GM23338 (cell line): ENCODE data around the gene MBD5. TPM values are rescaled to one million over a fixed set of nuclear protein-coding genes. Genes with fewer than 3 reads are reported as not detected.

Source experiments
- ATAC-seq: fragments of 200-7000 bp; cut with Tn5 transposase; 3 replicates; pipeline ENCODE4 v1.9.1; 2020
- DNase-seq: peaks from one replicate; pipeline ENCODE4 v3.0.0-alpha.2; 2015; ENCODE audit warnings: low spot score
- H2AFZ ChIP-seq: fragments of 200-600 bp; sonication (generic); 2 replicates; pipeline ENCODE4 v1.8.0; 2016; ENCODE audit warnings: antibody characterized with exemption, mild to moderate bottlenecking, moderate library complexity
- H3F3A ChIP-seq: fragments of 200-600 bp; sonication (generic); replicated peaks from 2 replicates; pipeline ENCODE4 v1.8.0; 2017; ENCODE audit warnings: antibody characterized with exemption, mixed run types, low read depth
- H3K27ac ChIP-seq: fragments of 200-600 bp; sonication (generic); 2 replicates; pipeline ENCODE4 v1.6.1; 2016; ENCODE audit warnings: low read depth
- H3K27me3 ChIP-seq: fragments of 200-600 bp; sonication (generic); 2 replicates; pipeline ENCODE4 v1.8.0; 2016; ENCODE audit warnings: mild to moderate bottlenecking, mixed run types, moderate library complexity; ENCODE audit not compliant: insufficient read depth
- H3K36me3 ChIP-seq: fragments of 200-600 bp; sonication (generic); 2 replicates; pipeline ENCODE4 v1.8.0; 2016; ENCODE audit warnings: mild to moderate bottlenecking; ENCODE audit not compliant: insufficient read depth
- H3K4me1 ChIP-seq: fragments of 200-600 bp; sonication (generic); 2 replicates; pipeline ENCODE4 v1.8.0; 2016; ENCODE audit warnings: mild to moderate bottlenecking, moderate library complexity; ENCODE audit not compliant: insufficient read depth
- H3K4me2 ChIP-seq: fragments of 200-600 bp; sonication (generic); 2 replicates; pipeline ENCODE4 v1.7.1; 2017; ENCODE audit warnings: mixed run types
- H3K4me3 ChIP-seq: fragments of 200-600 bp; sonication (generic); 2 replicates; pipeline ENCODE4 v1.6.1; 2016; ENCODE audit warnings: mixed run types
- H3K79me2 ChIP-seq: fragments of 200-600 bp; sonication (generic); replicated peaks from 2 replicates; pipeline ENCODE4 v1.8.0; 2017; ENCODE audit warnings: mild to moderate bottlenecking; ENCODE audit not compliant: insufficient read depth
- H3K9me2 ChIP-seq: fragments of 200-600 bp; sonication (generic); 2 replicates; pipeline ENCODE4 v1.8.0; 2017; ENCODE audit not compliant: insufficient read depth
- H4K20me1 ChIP-seq: fragments of 200-600 bp; sonication (generic); replicated peaks from 2 replicates; pipeline ENCODE4 v1.8.0; 2017; ENCODE audit warnings: mild to moderate bottlenecking; ENCODE audit not compliant: insufficient read depth
- H3K27ac Mint-ChIP-seq: 2 replicates; pipeline ENCODE4 v1.8.0; 2020; ENCODE audit warnings: inconsistent platforms, mild to moderate bottlenecking, moderate library complexity, mixed read lengths
- H3K27me3 Mint-ChIP-seq: 3 replicates; pipeline ENCODE4 v1.8.0; 2022; ENCODE audit warnings: low read depth, mild to moderate bottlenecking, moderate library complexity, mixed read lengths, inconsistent platforms; ENCODE audit not compliant: insufficient read depth, poor library complexity
- H3K36me3 Mint-ChIP-seq: 3 replicates; pipeline ENCODE4 v1.8.0; 2021; ENCODE audit warnings: low read depth, mild to moderate bottlenecking, inconsistent platforms, moderate library complexity, mixed read lengths
- H3K4me1 Mint-ChIP-seq: 3 replicates; pipeline ENCODE4 v1.8.0; 2020; ENCODE audit warnings: mild to moderate bottlenecking, inconsistent platforms, mixed read lengths
- H3K4me3 Mint-ChIP-seq: 3 replicates; pipeline ENCODE4 v1.8.0; 2021; ENCODE audit warnings: moderate library complexity, mild to moderate bottlenecking, inconsistent platforms, mixed read lengths
- H3K9me3 Mint-ChIP-seq: 3 replicates; pipeline ENCODE4 v1.8.0; 2020; ENCODE audit warnings: moderate library complexity, mild to moderate bottlenecking, inconsistent platforms, mixed read lengths
- CREB1 ChIP-seq: fragments of 250-450 bp; sonication (Bioruptor Pico); IDR thresholded peaks from 2 replicates; pipeline ENCODE4 v1.5.0; 2020; ENCODE audit warnings: low read depth, mild to moderate bottlenecking, moderate library complexity
- CTCF ChIP-seq, 2 experiments: fragments of 200-600 bp in 1 of 2; sonication (generic) in 1 of 2; conservative IDR thresholded peaks; 2 replicates each; pipeline versions ENCODE4 v1.5.1 to v1.6.1; 2016 to 2017; ENCODE audit warnings: antibody characterized with exemption in 2 of 2, low read depth in 2 of 2, mild to moderate bottlenecking in 2 of 2, moderate library complexity in 1 of 2
- ETS1 ChIP-seq: IDR thresholded peaks from 2 replicates; pipeline ENCODE4 v1.6.1; 2016; ENCODE audit warnings: antibody characterized with exemption
- JUNB ChIP-seq: IDR thresholded peaks from one replicate; pipeline ENCODE4 v1.6.1; 2016; ENCODE audit warnings: antibody characterized with exemption; ENCODE audit not compliant: unreplicated experiment
- NANOG ChIP-seq: IDR thresholded peaks from 2 replicates; pipeline ENCODE4 v1.6.1; 2016; ENCODE audit warnings: antibody characterized with exemption, borderline replicate concordance
- POLR2AphosphoS5 ChIP-seq: IDR thresholded peaks from 2 replicates; pipeline ENCODE4 v1.6.1; 2016; ENCODE audit warnings: antibody characterized with exemption, low read depth
- REST ChIP-seq: IDR thresholded peaks from one replicate; pipeline ENCODE4 v1.6.1; 2018; ENCODE audit warnings: antibody characterized with exemption; ENCODE audit not compliant: unreplicated experiment
- STAT1 ChIP-seq: IDR thresholded peaks from one replicate; pipeline ENCODE4 v1.6.1; 2016; ENCODE audit warnings: antibody characterized with exemption; ENCODE audit not compliant: unreplicated experiment
- ZNF331 ChIP-seq: fragments of 250-450 bp; sonication (Bioruptor Pico); IDR thresholded peaks from 2 replicates; pipeline ENCODE4 v1.5.0; 2020; ENCODE audit warnings: low read depth, mild to moderate bottlenecking, moderate library complexity
- polyA plus RNA-seq: library from polyadenylated mRNA; unstranded; fragments of >200 nt; fragmentation: Nextera tagmentation; extraction: Ambion mirVana; gene quantifications from 2 replicates; pipeline ENCODE4 v1.2.1, GENCODE V29; 2016
- total RNA-seq: library from RNA; depleted of rRNA; stranded (reverse); fragments of >200 nt; shearing (Covaris generic); gene quantifications from 2 replicates; pipeline ENCODE4 v1.2.3, GENCODE V29; 2014

The MBD5 gene
- total and polyA plus RNA-seq, 2 experiments from 2014 or later, result 16.2 to 23.1 TPM

- H3K27me3 Mint-ChIP-seq, result no peaks in the 10 kb centered on the region
- H3K36me3 ChIP-seq, result no peaks in the 10 kb centered on the region
- H3K4me2 ChIP-seq, result no peak overlapping the region
- no peaks in the 10 kb centered on the region for H3K36me3 Mint-ChIP-seq
- peaks cover 18% of the 10 kb centered on the region for H3K9me2 ChIP-seq
- H3K27me3 ChIP-seq, result no peaks in the 10 kb centered on the region
- H3K9me3 Mint-ChIP-seq, result no peaks in the 10 kb centered on the region; the same call in 2 of the 3 replicates
- no peaks in the 10 kb centered on the region for H4K20me1 ChIP-seq
- no peaks in the 10 kb centered on the region for H3K4me1 ChIP-seq
- DNase-seq (no peak), ATAC-seq (no peak)
- no peak overlapping the region for H3K4me3 Mint-ChIP-seq
- no peaks in the 10 kb centered on the region for H3F3A ChIP-seq
- H3K4me1 Mint-ChIP-seq, result peaks cover 8% of the 10 kb centered on the region
- H2AFZ ChIP-seq, result no peak overlapping the region
- H3K27ac Mint-ChIP-seq, result no peak overlapping the region
- no peak overlapping the region for H3K4me3 ChIP-seq
- H3K27ac ChIP-seq, result no peak overlapping the region
- no peaks in the 10 kb centered on the region for H3K79me2 ChIP-seq
- no peak for TF ChIP-seq ETS1
- no peak for TF ChIP-seq STAT1
- TF ChIP-seq REST, result no peak
- no peak for TF ChIP-seq CTCF (conservative IDR thresholded peaks at IDR 0.05; ENCODE audit: low read depth in 2 of 2)
- no peak for TF ChIP-seq JUNB
- TF ChIP-seq ZNF331 (CRISPR knock-in tag), result no peak
- no peak for TF ChIP-seq CREB1 (CRISPR knock-in tag)
- TF ChIP-seq NANOG, result no peak
- no peak for TF ChIP-seq POLR2AphosphoS5
Observed at GRCh38 chr2:148526509-148527346, 505.8 kb downstream of the MBD5 start.
